Ramos (cell line): ENCODE data around the gene RPIA.

Source experiments
- in situ Hi-C: fragments of 300-500 bp; cut with MboI; formaldehyde crosslinking; loops from one replicate; pipeline ENCODE4 v1.14.3; 2022; ENCODE audit warnings: low sequenced_read_pairs; ENCODE audit not compliant: unreplicated experiment

Gene RPIA

GRCh38 chr2:88683160-88684021 lies 8.1 kb upstream of the RPIA start:
- in situ Hi-C loops = no loop called here

GRCh38 chr2:88684519-88684918 lies 7.0 kb upstream of the RPIA start:
- in situ Hi-C loops = no loop called here

- in situ Hi-C loops = no loop called here
Measured at GRCh38 chr2:88686320-88686719, 5.2 kb upstream of the RPIA start.

- in situ Hi-C loops = no loop called here
Measured at GRCh38 chr2:88687384-88687783, 4.1 kb upstream of the RPIA start.

GRCh38 chr2:88690591-88691338 lies 708 bp upstream of the RPIA start:
- in situ Hi-C loops = no loop called here

- in situ Hi-C loops = no loop called here
Measured at GRCh38 chr2:88692187-88692586, 714 bp downstream of the RPIA start.

GRCh38 chr2:88693911-88694414 lies 2.5 kb downstream of the RPIA start:
- in situ Hi-C loops = no loop called here

GRCh38 chr2:88696611-88697010 lies 5.1 kb downstream of the RPIA start:
- in situ Hi-C loops = no loop called here

- in situ Hi-C loops = no loop called here
Measured at GRCh38 chr2:88697370-88698026, 6.0 kb downstream of the RPIA start.

- in situ Hi-C loops = no loop called here
Measured at GRCh38 chr2:88698027-88698413, 6.5 kb downstream of the RPIA start.

- in situ Hi-C loops = no loop called here
Measured at GRCh38 chr2:88698498-88699233, 7.2 kb downstream of the RPIA start.

GRCh38 chr2:88707003-88707402 lies 15.5 kb downstream of the RPIA start:
- in situ Hi-C loops = no loop called here

- in situ Hi-C loops = no loop called here
Measured at GRCh38 chr2:88709181-88709631, 17.7 kb downstream of the RPIA start.

- in situ Hi-C loops = loop anchor here (10.0 kb wide), 1 partner anchor 1134 kb away; no protein-coding TSS in a partner anchor
Measured at GRCh38 chr2:88711289-88711688, 19.8 kb downstream of the RPIA start.

GRCh38 chr2:88711897-88712296 lies 20.4 kb downstream of the RPIA start:
- in situ Hi-C loops = loop anchor here (10.0 kb wide), 1 partner anchor 1133 kb away; no protein-coding TSS in a partner anchor

GRCh38 chr2:88713408-88713807 lies 21.9 kb downstream of the RPIA start:
- in situ Hi-C loops = loop anchor here (10.0 kb wide), 1 partner anchor 1131 kb away; no protein-coding TSS in a partner anchor

- in situ Hi-C loops = loop anchor here (10.0 kb wide), 1 partner anchor 1130 kb away; no protein-coding TSS in a partner anchor
Measured at GRCh38 chr2:88714667-88715066, 23.2 kb downstream of the RPIA start.

- in situ Hi-C loops = no loop called here
Measured at GRCh38 chr2:88720399-88720798, 28.9 kb downstream of the RPIA start.

- in situ Hi-C loops = no loop called here
Measured at GRCh38 chr2:88721268-88721667, 29.8 kb downstream of the RPIA start.
